ENCODE measurements around the gene TM4SF20. TPM values are rescaled to one million over a fixed set of nuclear protein-coding genes. Genes with fewer than 3 reads are reported as not detected.

The TM4SF20 gene
- total RNA-seq, 1 donor from 2014 or later: not detected

DNA sequence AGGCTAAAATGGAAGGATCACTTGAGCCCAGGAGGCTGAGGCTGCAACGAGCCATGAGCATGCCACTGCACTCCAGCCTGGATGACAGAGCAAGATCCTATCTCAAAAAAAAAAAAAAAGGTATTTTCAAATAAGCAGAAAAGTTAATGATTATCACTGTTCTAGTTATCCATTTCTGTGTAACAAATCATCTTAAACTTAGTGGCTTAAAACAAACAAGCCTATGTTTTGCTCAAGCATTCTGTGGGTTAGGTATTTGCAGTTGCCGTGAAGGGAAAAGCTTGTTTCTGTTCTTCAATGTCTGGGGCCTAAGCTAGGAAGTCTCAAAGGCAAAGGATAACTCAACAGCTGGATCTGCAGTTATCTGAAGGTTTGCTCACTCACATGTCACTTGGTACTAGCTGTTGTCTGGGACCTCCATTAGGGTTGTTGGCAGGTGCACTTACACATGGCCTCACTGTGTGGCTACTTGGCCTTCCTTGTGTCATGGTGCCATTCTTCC is 40.0 kb downstream of the TM4SF20 start:
- no peak for DNase-seq (ENCODE audit: low spot score)
- intact Hi-C loops (cut with DNase I): no loop called here
- no peak for ATAC-seq

GRCh38 chr2:227337442-227337841 is 41.7 kb downstream of the TM4SF20 start:
- intact Hi-C loops (cut with DNase I): no loop called here
- DNase-seq (ENCODE audit: low spot score) (no peak), ATAC-seq (no peak)

DNA sequence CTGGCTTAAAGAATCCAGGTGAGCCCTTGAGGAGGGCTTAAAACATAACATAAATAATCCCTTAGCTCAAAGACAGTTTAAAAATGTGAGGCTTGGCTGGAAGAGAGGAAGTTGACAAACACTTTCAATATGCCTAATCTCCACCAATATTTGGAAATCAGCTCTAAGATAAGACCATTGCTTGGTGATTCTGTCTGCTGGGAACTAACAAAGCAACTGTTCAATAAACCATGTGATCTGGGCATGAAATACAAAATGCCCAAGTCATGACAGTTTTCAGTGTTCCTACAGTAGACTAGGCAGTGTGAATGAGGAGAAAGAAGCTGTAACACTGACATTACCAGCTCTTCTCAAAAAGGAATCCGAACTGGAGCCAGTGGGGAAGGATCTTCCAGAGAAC is 43.4 kb downstream of the TM4SF20 start:
- ATAC-seq: no peak
- intact Hi-C loops (cut with DNase I): no loop called here
- DNase-seq (ENCODE audit: low spot score): no peak

GRCh38 chr2:227326783-227327182 is 52.3 kb downstream of the TM4SF20 start:
- ATAC-seq: no peak
- intact Hi-C loops (cut with DNase I): no loop called here
- DNase-seq (ENCODE audit: low spot score): no peak

GRCh38 chr2:227325839-227326195 is 53.3 kb downstream of the TM4SF20 start:
- peak; percentile 29 for ATAC-seq
- intact Hi-C loops (cut with DNase I): no loop called here
- peak; percentile 58 for DNase-seq (ENCODE audit: low spot score)

DNA sequence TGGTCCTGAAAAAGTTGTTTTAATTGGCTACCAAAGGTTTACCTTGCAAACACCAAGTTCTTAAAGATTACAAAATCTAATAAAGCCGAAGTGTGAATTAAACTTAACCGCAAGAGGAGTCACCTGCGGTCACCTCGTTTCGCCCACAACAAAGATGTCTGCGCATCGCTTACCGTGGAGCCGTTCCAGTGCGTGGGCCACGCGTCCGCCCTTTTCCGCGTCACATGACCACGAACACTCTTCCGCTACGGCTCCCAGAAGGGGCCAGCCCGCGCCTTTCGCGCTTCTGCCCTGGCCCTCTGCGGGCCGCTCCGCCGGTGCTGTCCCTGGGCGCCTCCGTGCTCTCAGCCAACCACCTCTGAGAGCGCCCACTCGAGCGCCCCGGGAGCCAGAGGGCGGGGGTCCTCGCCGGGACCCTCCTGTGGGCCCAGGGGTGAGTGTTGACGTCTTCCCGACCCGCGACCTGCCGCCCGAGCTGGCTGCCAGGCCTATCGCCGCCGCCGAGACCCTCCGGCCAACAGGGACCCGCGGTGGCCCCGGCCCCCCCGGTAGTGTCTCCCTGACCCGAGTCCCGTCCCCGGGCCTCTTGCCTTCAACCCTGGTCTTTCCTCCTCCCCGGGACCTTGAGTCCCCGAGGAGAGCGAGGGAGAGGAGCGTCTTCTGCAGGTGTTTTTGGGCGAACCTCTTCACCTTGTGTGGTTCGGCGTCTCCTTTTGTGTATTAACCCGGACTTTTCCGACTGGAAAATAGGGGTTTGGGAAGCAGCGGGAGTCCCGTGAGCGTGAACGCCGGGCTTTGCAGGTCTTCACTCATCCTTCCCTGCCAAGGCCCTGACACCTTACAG is 53.9 kb downstream of the TM4SF20 start, which contains the start of gene MFF:
MFF (plus strand) TSS at position 257 of the 844 bp plus-strand sequence. CDS start 5,415 bp downstream, outside the sequence.
- ATAC-seq (peak; percentile 100), DNase-seq (ENCODE audit: low spot score) (peak; percentile 96)
- intact Hi-C loops (cut with DNase I): no loop called here

DNA sequence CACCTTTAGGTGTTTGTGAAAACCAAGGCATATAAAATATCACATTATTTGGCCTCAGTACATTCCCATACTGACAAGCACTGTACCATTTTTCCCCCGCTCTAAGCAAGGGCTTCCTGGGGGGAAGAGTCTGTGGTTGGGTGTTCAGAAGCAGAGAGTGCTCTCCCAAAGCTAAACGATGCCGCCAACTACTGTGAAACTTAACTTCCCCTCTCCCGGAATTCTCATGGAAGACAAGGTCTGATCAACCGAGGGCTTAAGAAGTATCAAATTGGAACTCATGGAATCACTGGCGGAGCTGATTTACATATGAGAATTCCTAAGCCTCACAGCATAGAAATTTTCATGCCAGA is 54.5 kb downstream of the TM4SF20 start:
- DNase-seq (ENCODE audit: low spot score) (no peak), ATAC-seq (peak; percentile 63)
- intact Hi-C loops (cut with DNase I): no loop called here

- ATAC-seq (no peak), DNase-seq (ENCODE audit: low spot score) (no peak)
- intact Hi-C loops (cut with DNase I): loop anchor here (2.0 kb wide), 1 partner anchor 33 kb away; no protein-coding TSS in a partner anchor
Observed at GRCh38 chr2:227323818-227324217, 55.3 kb downstream of the TM4SF20 start.

- no peak for ATAC-seq
- intact Hi-C loops (cut with DNase I): loop anchor here (2.0 kb wide), 1 partner anchor 34 kb away; no protein-coding TSS in a partner anchor
- no peak for DNase-seq (ENCODE audit: low spot score)
Observed at GRCh38 chr2:227322530-227323205, 56.4 kb downstream of the TM4SF20 start.

GRCh38 chr2:227320305-227321094 is 58.6 kb downstream of the TM4SF20 start:
- intact Hi-C loops (cut with DNase I): no loop called here
- no peak for DNase-seq (ENCODE audit: low spot score)
- no peak for ATAC-seq

DNA sequence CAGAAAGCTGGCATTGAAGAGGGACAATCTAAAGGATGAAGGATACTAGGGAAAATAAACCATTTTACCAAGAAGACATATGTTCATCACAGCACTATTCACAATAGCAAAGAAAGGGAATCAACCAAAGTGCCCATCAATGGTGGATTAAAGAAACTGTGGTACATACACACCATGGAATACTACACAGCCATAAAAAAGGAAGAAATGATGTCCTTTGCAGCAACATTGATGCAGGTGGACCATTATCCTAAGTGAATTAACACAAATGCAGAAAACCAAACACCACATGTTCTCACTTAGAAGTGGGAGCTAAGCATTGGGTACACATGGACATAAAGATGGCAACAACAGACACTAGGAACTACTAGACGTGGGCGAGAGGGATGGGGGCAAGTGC is 61.3 kb downstream of the TM4SF20 start:
- intact Hi-C loops (cut with DNase I): no loop called here
- ATAC-seq (no peak), DNase-seq (ENCODE audit: low spot score) (no peak)

DNA sequence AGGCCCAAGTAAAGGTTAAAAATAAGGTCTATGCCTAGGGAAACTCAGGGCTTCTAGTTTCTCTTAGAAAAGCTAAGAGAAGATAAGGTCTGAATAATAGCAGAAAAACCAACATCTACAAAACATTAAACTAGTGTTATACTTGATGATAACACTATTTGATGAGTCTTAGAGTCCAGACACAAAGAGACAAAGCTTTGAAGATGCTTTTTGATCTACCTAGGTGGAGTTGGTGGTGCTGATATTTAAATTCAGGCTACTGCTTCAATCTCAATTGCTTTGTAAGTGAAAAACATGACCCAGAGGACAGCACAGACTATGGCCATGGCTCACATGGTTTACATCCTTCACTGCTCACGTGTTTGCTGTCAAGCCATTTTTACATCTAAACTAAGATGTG is 65.8 kb downstream of the TM4SF20 start:
- intact Hi-C loops (cut with DNase I): no loop called here

DNA sequence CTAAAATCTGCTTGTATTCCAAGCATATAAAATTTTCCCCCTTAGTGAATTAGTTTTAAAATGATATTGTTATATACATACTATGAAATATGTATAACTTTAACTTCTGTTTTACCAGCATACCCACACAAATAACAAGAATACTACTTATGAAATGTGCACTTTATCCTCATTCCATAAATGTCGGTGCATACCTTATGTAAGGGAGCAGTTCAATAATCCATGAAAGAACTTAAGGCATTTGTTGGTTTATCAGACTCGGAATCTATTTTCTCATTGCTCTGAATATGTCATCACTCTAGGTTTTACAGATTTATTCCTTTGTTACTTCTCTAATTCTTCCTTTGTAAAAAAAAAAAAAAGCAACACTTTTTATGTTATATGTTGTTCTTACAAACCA is 66.5 kb downstream of the TM4SF20 start:
- ATAC-seq: no peak
- intact Hi-C loops (cut with DNase I): no loop called here
- DNase-seq (ENCODE audit: low spot score): no peak

More for the DNA sequence above, 65.8 kb downstream of the TM4SF20 start:
- DNase-seq (ENCODE audit: low spot score) (no peak), ATAC-seq (no peak)

Other genes starting within 250 kb of the TM4SF20 start
- 7.4 TPM for gene COL4A4, start 215.1 kb downstream of the TM4SF20 start, total RNA-seq
- 7.0 TPM for gene COL4A3, start 214.7 kb downstream of the TM4SF20 start, total RNA-seq
- 72.5 TPM for gene MFF, start 54.1 kb downstream of the TM4SF20 start, total RNA-seq
- gene SCYGR1, start 8.6 kb upstream of the TM4SF20 start, total RNA-seq: not detected
- 85.6 TPM for gene AGFG1, start 92.8 kb upstream of the TM4SF20 start, total RNA-seq
- gene SCYGR2, start 219.6 kb upstream of the TM4SF20 start, total RNA-seq: not detected
- not detected for gene SCYGR3, start 235.5 kb upstream of the TM4SF20 start, total RNA-seq
- not detected for gene SCYGR4, start 238.2 kb upstream of the TM4SF20 start, total RNA-seq

Data from sciatic nerve (tissue), 2 donors.